AG08396 (cell line): ENCODE results near the gene MPPED2.
"Not testable (repeated sequence)": the region's sequence is repeated elsewhere in the genome, so short reads cannot be mapped to it uniquely, and the experiment has no call there.

ENCODE experiments used
- DNase-seq: peaks from one replicate; pipeline ENCODE4 v3.0.0; 2012; ENCODE audit warnings: low spot score, mixed read lengths

Gene MPPED2

GRCh38 chr11:30579415-30580175 lies 6.6 kb downstream of the MPPED2 start:
- no peak for DNase-seq

GRCh38 chr11:30578406-30578805 lies 7.7 kb downstream of the MPPED2 start:
- no peak for DNase-seq

GRCh38 chr11:30573951-30574350 lies 12.2 kb downstream of the MPPED2 start:
- no peak for DNase-seq

GRCh38 chr11:30568931-30569330 lies 17.2 kb downstream of the MPPED2 start:
- no peak for DNase-seq

- no peak for DNase-seq
Measured at GRCh38 chr11:30567644-30568043, 18.5 kb downstream of the MPPED2 start.

GRCh38 chr11:30567120-30567519 lies 19.0 kb downstream of the MPPED2 start:
- no peak for DNase-seq

- no peak for DNase-seq
Measured at GRCh38 chr11:30566482-30566881, 19.7 kb downstream of the MPPED2 start.

GRCh38 chr11:30565027-30565426 lies 21.1 kb downstream of the MPPED2 start:
- DNase-seq, result no peak

GRCh38 chr11:30561691-30562415 lies 24.3 kb downstream of the MPPED2 start:
- DNase-seq, result no peak

GRCh38 chr11:30560206-30561106 lies 25.7 kb downstream of the MPPED2 start:
- no peak for DNase-seq

GRCh38 chr11:30559004-30559403 lies 27.1 kb downstream of the MPPED2 start:
- DNase-seq, result no peak

- DNase-seq, result not testable (repeated sequence)
Measured at GRCh38 chr11:30554587-30554986, 31.6 kb downstream of the MPPED2 start.

- DNase-seq, result no peak
Measured at GRCh38 chr11:30553521-30554110, 32.5 kb downstream of the MPPED2 start.

- no peak for DNase-seq
Measured at GRCh38 chr11:30552839-30553238, 33.3 kb downstream of the MPPED2 start.

- no peak for DNase-seq
Measured at GRCh38 chr11:30550022-30550542, 36.1 kb downstream of the MPPED2 start.

- DNase-seq, result no peak
Measured at GRCh38 chr11:30549565-30549964, 36.6 kb downstream of the MPPED2 start.

GRCh38 chr11:30546334-30546733 lies 39.8 kb downstream of the MPPED2 start:
- DNase-seq, result no peak

GRCh38 chr11:30545507-30545906 lies 40.6 kb downstream of the MPPED2 start:
- no peak for DNase-seq

GRCh38 chr11:30543066-30543465 lies 43.1 kb downstream of the MPPED2 start:
- no peak for DNase-seq

GRCh38 chr11:30540781-30541180 lies 45.4 kb downstream of the MPPED2 start:
- DNase-seq, result no peak

- no peak for DNase-seq
Measured at GRCh38 chr11:30538251-30538650, 47.9 kb downstream of the MPPED2 start.

- no peak for DNase-seq
Measured at GRCh38 chr11:30535818-30536217, 50.3 kb downstream of the MPPED2 start.
